Astrocyte of the spinal cord (primary cell): Measurements from ENCODE around the gene SERTM1.

Experiments
- DNase-seq: peaks from one replicate; pipeline ENCODE4 v3.0.0; 2011; ENCODE audit warnings: low read depth, low spot score
- H3K4me3 ChIP-seq: 2 replicates; pipeline ENCODE4 v1.5.1; 2011; ENCODE audit warnings: low read depth, mild to moderate bottlenecking, low read length, moderate library complexity
- in situ Hi-C: cut with HindIII; loops from 2 replicates; pipeline ENCODE4 v1.10.0; 2017; ENCODE audit warnings: low sequenced_read_pairs
- TF ChIP-seq, protein P1 (sequence below): IDR thresholded peaks from 2 replicates; pipeline ENCODE4 v1.5.1; 2012; ENCODE audit warnings: low read depth, mild to moderate bottlenecking, low read length, inconsistent platforms

SERTM1 gene

DNA sequence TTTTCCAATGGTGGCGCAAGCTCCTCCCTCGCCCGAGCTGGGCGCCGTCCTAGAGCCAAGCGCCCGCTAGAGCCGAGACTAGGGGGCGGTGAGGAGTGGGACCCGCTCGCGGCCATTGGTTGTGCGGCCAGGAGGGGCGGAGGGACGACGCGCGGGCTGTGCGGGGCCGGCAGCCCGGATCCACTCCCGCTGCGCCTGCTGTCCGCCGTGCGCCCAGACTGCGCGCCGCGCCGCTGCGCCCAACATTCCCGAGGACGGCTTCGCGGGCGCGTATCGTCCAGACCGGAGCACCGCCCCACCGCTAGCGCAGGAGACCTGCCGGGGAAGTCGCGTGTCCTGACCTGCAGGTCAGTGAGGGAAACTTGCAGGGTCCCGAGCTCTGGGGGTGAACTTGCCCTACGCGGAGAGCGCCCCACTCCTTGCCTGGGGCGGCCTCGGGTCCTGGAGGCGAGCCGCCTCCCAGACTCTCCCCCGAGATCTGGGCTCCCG is at the start of gene SERTM1:
Gene SERTM1, plus strand, starts transcription at position 183 of the 489 bp plus-strand sequence. CDS start 21,059 bp downstream, outside the sequence.
- H3K4me3 ChIP-seq, result peak within 1 kb of the TSS; percentile 37
- in situ Hi-C loops, result no loop called here
- peak; percentile 38 for DNase-seq
- TF ChIP-seq, protein P1, sequence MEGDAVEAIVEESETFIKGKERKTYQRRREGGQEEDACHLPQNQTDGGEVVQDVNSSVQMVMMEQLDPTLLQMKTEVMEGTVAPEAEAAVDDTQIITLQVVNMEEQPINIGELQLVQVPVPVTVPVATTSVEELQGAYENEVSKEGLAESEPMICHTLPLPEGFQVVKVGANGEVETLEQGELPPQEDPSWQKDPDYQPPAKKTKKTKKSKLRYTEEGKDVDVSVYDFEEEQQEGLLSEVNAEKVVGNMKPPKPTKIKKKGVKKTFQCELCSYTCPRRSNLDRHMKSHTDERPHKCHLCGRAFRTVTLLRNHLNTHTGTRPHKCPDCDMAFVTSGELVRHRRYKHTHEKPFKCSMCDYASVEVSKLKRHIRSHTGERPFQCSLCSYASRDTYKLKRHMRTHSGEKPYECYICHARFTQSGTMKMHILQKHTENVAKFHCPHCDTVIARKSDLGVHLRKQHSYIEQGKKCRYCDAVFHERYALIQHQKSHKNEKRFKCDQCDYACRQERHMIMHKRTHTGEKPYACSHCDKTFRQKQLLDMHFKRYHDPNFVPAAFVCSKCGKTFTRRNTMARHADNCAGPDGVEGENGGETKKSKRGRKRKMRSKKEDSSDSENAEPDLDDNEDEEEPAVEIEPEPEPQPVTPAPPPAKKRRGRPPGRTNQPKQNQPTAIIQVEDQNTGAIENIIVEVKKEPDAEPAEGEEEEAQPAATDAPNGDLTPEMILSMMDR, result no peak

DNA sequence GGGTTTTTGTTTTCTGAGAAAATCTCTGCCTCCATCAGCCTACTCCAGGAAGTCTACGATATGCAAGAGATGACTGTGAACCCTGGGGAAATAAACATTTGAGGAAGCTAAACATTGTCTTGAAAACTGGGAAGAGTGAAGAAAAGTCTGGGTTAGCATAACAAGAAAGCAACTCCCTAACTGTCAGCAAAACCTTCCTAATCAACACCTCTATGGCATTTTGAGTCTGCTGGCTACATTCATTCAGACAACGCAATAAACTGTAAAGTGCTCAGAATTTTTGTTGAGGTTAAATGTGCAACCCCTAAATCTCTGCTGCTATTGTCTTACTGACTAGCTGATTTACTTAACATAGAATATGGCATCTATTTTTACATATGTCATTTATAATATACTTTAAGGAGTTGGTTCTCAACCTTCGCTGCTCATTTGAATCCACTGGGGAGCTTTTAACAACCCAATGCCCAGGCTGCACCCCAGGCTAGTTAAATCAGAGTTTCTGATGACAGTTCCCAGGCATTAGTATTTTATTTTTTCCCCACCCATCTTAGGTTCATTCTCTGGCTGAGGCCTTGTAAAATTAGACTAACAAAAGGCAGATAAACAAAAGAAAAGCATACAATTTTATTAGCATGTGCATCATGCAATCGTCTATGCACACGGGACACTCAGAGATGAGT is 45.3 kb upstream of the SERTM1 start:
- H3K4me3 ChIP-seq, result no peak overlapping the region
- no peak for DNase-seq
- TF ChIP-seq, protein P1, result no peak
- in situ Hi-C loops, result no loop called here

DNA sequence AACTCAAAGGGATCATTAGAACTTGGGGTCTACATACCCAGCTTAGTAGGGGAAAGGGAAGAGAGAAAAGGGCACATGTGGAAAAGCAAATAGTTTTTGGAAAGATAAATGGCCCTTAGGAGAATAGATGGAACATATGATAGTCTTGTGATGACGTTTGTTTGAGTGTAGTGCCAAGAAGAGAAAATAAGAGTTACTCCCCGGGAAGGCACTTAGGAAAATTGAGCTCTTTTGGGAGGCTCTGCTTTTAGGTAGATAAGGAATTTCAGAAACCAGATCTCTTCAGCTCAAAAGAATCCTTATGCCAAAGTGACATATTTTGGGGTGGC is 44.8 kb upstream of the SERTM1 start:
- in situ Hi-C loops, result no loop called here
- TF ChIP-seq, protein P1, result no peak
- DNase-seq, result no peak
- H3K4me3 ChIP-seq, result no peak overlapping the region

DNA sequence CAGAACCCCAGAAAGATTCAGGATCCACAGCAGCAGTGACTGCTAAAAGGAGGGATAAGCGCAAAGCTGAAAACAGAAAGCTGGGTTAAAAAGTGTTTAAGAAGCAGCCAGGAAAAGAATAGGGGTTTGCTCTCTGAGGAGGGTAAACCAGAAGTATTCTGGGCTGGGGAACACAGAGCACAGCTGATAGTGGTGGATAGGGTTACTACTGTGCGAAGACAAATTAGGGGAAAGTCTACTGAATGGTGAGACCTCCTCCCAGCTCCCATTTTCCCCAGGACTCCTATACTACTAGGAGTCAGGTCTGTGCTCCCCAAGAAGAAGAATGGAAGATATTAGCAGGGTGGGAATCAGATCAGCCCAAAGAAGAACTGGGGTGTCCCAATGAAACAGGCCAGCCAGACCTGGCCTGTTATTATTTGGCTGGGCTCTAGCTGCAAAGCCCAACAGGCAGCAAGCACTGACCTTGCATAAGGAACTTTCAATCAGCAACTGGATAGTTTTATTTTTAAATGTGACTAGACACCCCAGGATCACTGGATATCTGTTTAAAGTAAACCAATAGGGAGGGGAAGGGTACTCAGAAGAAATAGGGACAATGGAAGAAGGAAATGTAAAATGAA is 43.5 kb upstream of the SERTM1 start:
- in situ Hi-C loops, result no loop called here
- TF ChIP-seq, protein P1, result no peak
- no peak for DNase-seq
- no peak overlapping the region for H3K4me3 ChIP-seq

DNA sequence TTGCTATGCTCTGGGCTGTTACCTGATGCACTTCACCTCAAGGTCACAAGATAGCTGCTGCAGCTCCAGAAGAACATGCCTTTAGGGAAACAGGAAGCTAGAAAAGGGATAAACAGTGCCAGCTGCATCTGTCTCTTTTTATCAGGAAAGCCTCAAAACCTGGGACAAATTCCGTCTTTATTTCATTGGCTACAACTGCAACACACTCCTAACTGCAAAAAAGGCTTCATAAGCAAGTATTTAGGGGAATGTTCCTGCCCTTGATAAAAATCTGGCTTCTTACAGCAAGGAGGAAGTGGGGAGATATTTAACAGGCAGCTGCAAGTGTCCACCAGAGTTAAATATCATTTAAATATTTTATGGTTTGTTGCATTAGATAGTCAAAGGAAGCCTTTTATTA is 34.2 kb upstream of the SERTM1 start:
- DNase-seq, result no peak
- TF ChIP-seq, protein P1, result no peak
- in situ Hi-C loops, result no loop called here
- H3K4me3 ChIP-seq, result no peak overlapping the region

DNA sequence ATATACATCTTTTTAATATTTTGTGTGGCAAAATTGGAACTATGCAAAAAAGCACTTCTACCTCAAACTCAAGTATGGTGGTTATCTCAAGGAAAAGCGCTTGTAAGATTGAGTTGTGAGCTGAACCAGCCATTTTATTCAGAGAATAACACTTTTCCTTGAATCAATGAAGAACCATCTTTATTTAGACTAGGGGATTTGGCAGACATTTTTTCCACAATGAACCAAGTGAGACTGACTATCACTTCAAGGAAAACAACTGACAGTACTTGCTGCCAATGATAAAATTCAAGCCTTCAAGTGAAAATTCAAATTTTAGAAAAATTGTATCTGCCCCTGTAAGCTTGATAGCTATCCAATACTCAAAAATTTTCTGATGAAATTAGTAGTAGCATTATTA is 23.2 kb upstream of the SERTM1 start:
- in situ Hi-C loops, result no loop called here
- DNase-seq, result no peak
- no peak overlapping the region for H3K4me3 ChIP-seq
- TF ChIP-seq, protein P1, result no peak
